H7 (cell line): ENCODE data around the gene ZWILCH. TPM values are rescaled to one million over a fixed set of nuclear protein-coding genes. Genes with fewer than 3 reads are reported as not detected.
"Not testable (repeated sequence)": the region's sequence is repeated elsewhere in the genome, so short reads cannot be mapped to it uniquely, and the experiment has no call there.

Source experiments
- DNase-seq: peaks from one replicate; pipeline ENCODE4 v3.0.0; 2012
- H3K27me3 ChIP-seq: 2 replicates; pipeline ENCODE4 v1.6.0; 2011; ENCODE audit warnings: mild to moderate bottlenecking, low read length; ENCODE audit not compliant: control insufficient read depth, insufficient read depth
- H3K36me3 ChIP-seq: replicated peaks from 2 replicates; pipeline ENCODE4 v1.5.1; 2011; ENCODE audit warnings: low read length; ENCODE audit not compliant: control insufficient read depth, insufficient read depth
- H3K4me3 ChIP-seq: 2 replicates; pipeline ENCODE4 v1.5.1; 2011; ENCODE audit warnings: low read depth, mild to moderate bottlenecking, control low read depth, low read length, moderate library complexity; ENCODE audit not compliant: insufficient read depth
- total RNA-seq: library from RNA; depleted of rRNA; stranded (reverse); fragments of >200 nt; shearing (Covaris generic); gene quantifications from 2 replicates; pipeline ENCODE4 v1.2.3, GENCODE V29; 2014

The ZWILCH gene
- total RNA-seq, 1 experiment from 2014 or later: 68.3 TPM

- H3K36me3 ChIP-seq: no peaks in the 10 kb centered on the region
- no peak for DNase-seq
- H3K4me3 ChIP-seq: no peak overlapping the region
- no peaks in the 10 kb centered on the region for H3K27me3 ChIP-seq
Observed at GRCh38 chr15:66572146-66572545, 67.0 kb downstream of the ZWILCH start.

GRCh38 chr15:66573348-66573718 lies 68.2 kb downstream of the ZWILCH start:
- Histone ChIP-seq H3K4me3 (no peak overlapping the region), H3K27me3 (no peaks in the 10 kb centered on the region), H3K36me3 (no peaks in the 10 kb centered on the region)
- no peak for DNase-seq

GRCh38 chr15:66573719-66574595 lies 68.8 kb downstream of the ZWILCH start:
- H3K4me3 ChIP-seq: no peak overlapping the region
- no peak for DNase-seq
- no peaks in the 10 kb centered on the region for H3K27me3 ChIP-seq
- H3K36me3 ChIP-seq: no peaks in the 10 kb centered on the region

GRCh38 chr15:66574596-66574950 lies 69.4 kb downstream of the ZWILCH start:
- Histone ChIP-seq H3K36me3 (no peaks in the 10 kb centered on the region), H3K4me3 (no peak overlapping the region), H3K27me3 (no peaks in the 10 kb centered on the region)
- DNase-seq: no peak

GRCh38 chr15:66578286-66578875 lies 73.3 kb downstream of the ZWILCH start:
- H3K36me3 ChIP-seq: no peaks in the 10 kb centered on the region
- H3K27me3 ChIP-seq: no peaks in the 10 kb centered on the region
- H3K4me3 ChIP-seq: no peak overlapping the region
- DNase-seq: no peak

GRCh38 chr15:66580643-66581042 lies 75.5 kb downstream of the ZWILCH start:
- no peaks in the 10 kb centered on the region for H3K27me3 ChIP-seq
- no peak overlapping the region for H3K4me3 ChIP-seq
- H3K36me3 ChIP-seq: no peaks in the 10 kb centered on the region
- no peak for DNase-seq

GRCh38 chr15:66581972-66582537 lies 76.9 kb downstream of the ZWILCH start:
- Histone ChIP-seq H3K36me3 (no peaks in the 10 kb centered on the region), H3K4me3 (no peak overlapping the region), H3K27me3 (no peaks in the 10 kb centered on the region)
- no peak for DNase-seq

GRCh38 chr15:66586155-66586976 lies 81.2 kb downstream of the ZWILCH start:
- H3K4me3 ChIP-seq: no peak overlapping the region
- H3K36me3 ChIP-seq: no peaks in the 10 kb centered on the region
- DNase-seq: peak; percentile 22

GRCh38 chr15:66587020-66587419 lies 81.9 kb downstream of the ZWILCH start:
- no peak overlapping the region for H3K4me3 ChIP-seq
- no peaks in the 10 kb centered on the region for H3K27me3 ChIP-seq
- no peaks in the 10 kb centered on the region for H3K36me3 ChIP-seq
- DNase-seq: no peak

More at GRCh38 chr15:66586155-66586976, 81.2 kb downstream of the ZWILCH start:
- no peaks in the 10 kb centered on the region for H3K27me3 ChIP-seq

- Histone ChIP-seq H3K4me3 (no peak overlapping the region), H3K27me3 (no peaks in the 10 kb centered on the region), H3K36me3 (no peaks in the 10 kb centered on the region)
- DNase-seq: no peak
Observed at GRCh38 chr15:66587749-66588148, 82.6 kb downstream of the ZWILCH start.

GRCh38 chr15:66588537-66588936 lies 83.4 kb downstream of the ZWILCH start:
- Histone ChIP-seq H3K4me3 (no peak overlapping the region; the same call in 1 of the 2 replicates), H3K27me3 (no peaks in the 10 kb centered on the region), H3K36me3 (no peaks in the 10 kb centered on the region)
- peak; percentile 81 for DNase-seq

- H3K27me3 ChIP-seq: no peaks in the 10 kb centered on the region
- no peaks in the 10 kb centered on the region for H3K36me3 ChIP-seq
- DNase-seq: peak; percentile 60
- H3K4me3 ChIP-seq: no peak overlapping the region; the same call in 1 of the 2 replicates
Observed at GRCh38 chr15:66588971-66589370, 83.8 kb downstream of the ZWILCH start.

GRCh38 chr15:66589429-66589828 lies 84.3 kb downstream of the ZWILCH start:
- not testable (repeated sequence) for H3K4me3 ChIP-seq, DNase-seq, H3K36me3 ChIP-seq, H3K27me3 ChIP-seq

- no peak for DNase-seq
- Histone ChIP-seq H3K36me3 (no peaks in the 10 kb centered on the region), H3K4me3 (no peak overlapping the region)
Observed at GRCh38 chr15:66590435-66590834, 85.3 kb downstream of the ZWILCH start.

More at GRCh38 chr15:66590435-66590834, 85.3 kb downstream of the ZWILCH start:
- no peaks in the 10 kb centered on the region for H3K27me3 ChIP-seq
